Measurements from ENCODE around the gene PKD2L1.
A peak's percentile ranks its signal among the peaks of the same experiment; 100 is the strongest.

Gene PKD2L1

DNA sequence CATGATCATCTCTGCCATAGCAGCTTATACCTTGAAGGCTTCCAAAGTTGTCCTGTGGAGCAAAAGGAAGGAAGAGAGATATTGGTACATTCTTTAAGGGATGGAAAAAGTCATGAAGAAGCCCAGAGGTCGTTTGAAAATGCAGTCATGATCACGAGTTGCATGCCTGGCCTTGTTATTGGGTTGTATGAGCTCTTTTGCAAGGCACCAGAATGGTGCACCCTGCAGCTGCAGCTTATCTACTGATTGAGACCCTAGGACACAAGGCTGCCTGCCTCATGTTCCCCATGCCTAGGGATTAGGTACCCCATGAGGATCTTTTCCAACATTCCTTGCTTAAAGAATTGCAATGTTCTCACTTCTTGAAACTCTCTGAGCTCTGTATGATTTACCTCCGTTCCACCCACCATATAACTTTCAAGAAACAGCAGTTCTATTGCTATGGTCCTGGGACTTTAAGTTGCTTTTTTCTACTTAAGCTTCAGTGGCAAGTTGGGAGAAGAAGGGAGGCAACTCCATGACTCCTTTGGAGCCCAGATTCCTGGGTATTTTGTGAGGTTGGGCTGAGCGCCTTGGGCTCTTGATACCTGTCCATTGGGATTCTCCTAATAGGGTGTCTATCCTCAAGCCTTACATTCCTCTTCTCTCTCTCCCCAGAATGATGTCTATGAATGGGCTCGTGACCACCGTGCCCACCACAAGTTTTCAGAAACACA lies 23.9 kb upstream of the PKD2L1 start:
- TF ChIP-seq, protein P1, sequence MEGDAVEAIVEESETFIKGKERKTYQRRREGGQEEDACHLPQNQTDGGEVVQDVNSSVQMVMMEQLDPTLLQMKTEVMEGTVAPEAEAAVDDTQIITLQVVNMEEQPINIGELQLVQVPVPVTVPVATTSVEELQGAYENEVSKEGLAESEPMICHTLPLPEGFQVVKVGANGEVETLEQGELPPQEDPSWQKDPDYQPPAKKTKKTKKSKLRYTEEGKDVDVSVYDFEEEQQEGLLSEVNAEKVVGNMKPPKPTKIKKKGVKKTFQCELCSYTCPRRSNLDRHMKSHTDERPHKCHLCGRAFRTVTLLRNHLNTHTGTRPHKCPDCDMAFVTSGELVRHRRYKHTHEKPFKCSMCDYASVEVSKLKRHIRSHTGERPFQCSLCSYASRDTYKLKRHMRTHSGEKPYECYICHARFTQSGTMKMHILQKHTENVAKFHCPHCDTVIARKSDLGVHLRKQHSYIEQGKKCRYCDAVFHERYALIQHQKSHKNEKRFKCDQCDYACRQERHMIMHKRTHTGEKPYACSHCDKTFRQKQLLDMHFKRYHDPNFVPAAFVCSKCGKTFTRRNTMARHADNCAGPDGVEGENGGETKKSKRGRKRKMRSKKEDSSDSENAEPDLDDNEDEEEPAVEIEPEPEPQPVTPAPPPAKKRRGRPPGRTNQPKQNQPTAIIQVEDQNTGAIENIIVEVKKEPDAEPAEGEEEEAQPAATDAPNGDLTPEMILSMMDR (conservative IDR thresholded peaks at IDR 0.05; ENCODE audit: low read depth, low read length), result no peak
- no peak overlapping the region for H3K4me3 ChIP-seq (ENCODE audit: low read length)
- no peak for DNase-seq (ENCODE audit: low read depth)

DNA sequence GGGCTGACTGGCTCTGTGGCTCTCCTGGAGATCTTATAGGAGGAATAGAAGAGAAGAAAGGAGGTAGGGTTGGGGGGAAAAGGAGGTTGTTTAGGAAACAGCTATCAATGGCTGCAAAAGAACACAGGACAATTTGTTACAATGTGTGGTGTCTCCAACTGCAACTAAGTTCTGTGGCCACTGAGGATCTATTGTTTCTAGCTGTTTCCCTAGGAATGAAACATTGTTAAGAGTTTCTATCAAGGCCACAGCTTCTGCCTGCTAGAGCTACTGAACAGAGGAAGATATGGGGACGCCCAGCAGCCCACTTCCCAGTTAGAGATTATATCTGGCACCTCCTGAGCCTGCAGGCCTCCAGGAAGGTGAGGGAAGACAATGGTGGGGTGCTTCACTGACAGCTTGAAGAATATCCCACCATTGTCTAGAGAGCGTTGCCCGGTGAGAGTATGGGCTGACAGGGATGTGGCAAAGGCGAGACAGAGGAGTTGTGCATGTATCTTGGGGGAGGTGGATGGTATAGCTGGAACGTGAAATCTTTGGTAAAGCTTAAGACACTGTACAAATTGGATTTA lies 21.0 kb upstream of the PKD2L1 start:
- no peak for DNase-seq (ENCODE audit: low read depth)
- TF ChIP-seq, protein P1 (conservative IDR thresholded peaks at IDR 0.05; ENCODE audit: low read depth, low read length), result no peak
- peak overlapping the region; percentile 98 for H3K4me3 ChIP-seq (ENCODE audit: low read length)

DNA sequence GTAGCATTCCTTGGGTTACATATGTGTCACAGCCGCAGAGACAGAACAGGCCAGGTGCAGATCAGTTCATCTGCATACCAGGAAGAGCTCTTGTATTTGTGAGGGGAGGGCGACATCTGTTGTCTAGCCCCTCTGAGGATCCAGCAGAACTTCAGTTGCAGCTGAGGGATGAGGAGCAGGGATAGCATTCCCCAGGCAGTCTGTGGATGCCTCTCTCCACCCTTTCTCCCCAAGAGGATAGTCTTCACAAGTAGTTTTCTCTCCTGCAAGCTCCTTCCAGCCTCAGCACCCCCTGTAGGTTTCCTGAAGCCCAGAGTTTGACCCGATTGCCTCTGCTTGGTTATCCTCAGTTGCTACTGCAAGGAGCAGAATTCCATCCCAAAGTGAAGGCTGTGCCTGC lies 19.6 kb upstream of the PKD2L1 start:
- no peak for DNase-seq (ENCODE audit: low read depth)
- TF ChIP-seq, protein P1 (conservative IDR thresholded peaks at IDR 0.05; ENCODE audit: low read depth, low read length), result no peak
- H3K4me3 ChIP-seq (ENCODE audit: low read length), result peak overlapping the region; percentile 98

DNA sequence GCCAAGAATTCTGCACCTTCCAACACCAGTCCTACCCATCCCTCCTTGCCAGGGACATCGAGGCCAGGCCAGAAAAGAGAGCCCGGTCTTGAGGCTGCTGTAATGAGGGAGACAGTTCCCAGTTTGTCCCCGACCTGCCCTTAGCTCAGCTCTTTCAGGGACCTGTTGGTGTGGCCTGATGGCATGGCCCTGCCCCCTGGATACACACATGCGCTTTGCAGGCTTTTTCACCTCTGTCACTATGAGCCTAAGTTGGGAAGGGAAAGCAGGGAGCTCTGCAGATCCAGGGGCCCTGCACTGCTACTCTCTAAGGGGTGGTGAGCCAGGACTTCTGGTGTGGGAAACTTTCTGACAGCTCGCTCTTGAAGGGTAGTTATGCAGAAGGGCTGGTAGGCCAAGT lies 19.1 kb upstream of the PKD2L1 start:
- H3K4me3 ChIP-seq (ENCODE audit: low read length), result peak overlapping the region; percentile 98
- no peak for DNase-seq (ENCODE audit: low read depth)
- TF ChIP-seq, protein P1 (conservative IDR thresholded peaks at IDR 0.05; ENCODE audit: low read depth, low read length), result no peak

DNA sequence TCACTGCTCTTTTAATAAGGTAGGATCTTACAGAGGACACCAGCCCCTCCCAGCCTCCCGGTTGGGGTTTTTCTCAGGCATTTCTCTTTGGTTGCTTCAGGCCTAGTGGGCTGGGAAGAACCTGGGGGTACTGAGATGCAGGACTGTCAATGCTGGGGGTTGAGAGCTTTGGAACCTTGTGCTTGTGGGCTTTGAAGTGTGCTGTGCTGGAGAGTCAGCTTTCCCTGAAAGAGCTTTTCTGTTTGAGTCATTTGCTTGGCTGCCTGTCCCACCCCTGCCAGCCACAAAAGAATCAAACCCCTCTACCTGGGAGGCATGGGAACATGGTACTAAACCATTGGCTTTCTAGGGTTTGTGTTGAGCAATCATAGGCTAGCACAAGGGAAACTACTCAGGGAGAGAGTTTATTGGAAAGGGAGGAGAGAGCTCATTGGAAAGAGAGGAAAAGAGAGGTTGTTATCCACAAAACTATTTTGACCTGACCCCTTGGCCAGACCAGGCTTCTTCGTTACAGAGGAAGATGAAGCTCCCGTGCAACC lies 18.4 kb upstream of the PKD2L1 start:
- DNase-seq (ENCODE audit: low read depth), result no peak
- TF ChIP-seq, protein P1 (conservative IDR thresholded peaks at IDR 0.05; ENCODE audit: low read depth, low read length), result no peak
- H3K4me3 ChIP-seq (ENCODE audit: low read length), result peak overlapping the region; percentile 98

DNA sequence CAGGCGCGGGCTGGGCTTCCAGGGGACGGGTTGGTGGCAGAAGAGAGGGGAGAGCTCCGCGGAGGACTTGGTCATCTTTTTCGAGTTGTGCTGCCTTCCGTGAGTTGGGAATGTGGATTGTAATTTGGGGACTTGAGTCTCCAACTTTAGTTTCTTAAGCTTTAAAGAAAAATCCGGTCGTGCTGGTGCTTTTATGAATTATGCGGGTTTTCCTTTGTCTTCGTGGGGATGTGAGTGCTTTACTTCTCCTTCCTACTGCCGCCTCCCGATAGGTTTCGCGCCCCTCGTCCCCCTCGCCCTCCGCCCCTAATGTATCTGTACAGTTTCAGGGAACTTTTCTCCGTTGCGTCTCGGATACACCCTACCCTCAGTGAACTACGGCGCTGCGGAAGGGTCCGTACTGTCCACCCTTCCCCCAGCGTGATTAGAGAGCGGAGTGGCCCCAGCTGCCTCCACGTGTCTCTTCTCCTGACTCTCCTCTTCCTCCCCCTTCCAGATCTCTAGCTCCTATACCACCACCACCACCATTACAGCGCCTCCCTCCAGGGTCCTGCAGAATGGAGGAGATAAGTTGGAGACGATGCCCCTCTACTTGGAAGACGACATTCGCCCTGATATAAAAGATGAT lies 17.7 kb upstream of the PKD2L1 start:
- TF ChIP-seq, protein P1 (conservative IDR thresholded peaks at IDR 0.05; ENCODE audit: low read depth, low read length), result no peak
- no peak for DNase-seq (ENCODE audit: low read depth)
- H3K4me3 ChIP-seq (ENCODE audit: low read length), result peak overlapping the region; percentile 98
